GM18499 (cell line): ENCODE results near the gene CAB39.

Experiments
- ATAC-seq: cut with Tn5 transposase; IDR thresholded peaks from one replicate; pipeline ENCODE4 v1.9.1; 2021; ENCODE audit warnings: moderate number of reproducible peaks; ENCODE audit not compliant: insufficient read depth, unreplicated experiment

CAB39 gene

DNA sequence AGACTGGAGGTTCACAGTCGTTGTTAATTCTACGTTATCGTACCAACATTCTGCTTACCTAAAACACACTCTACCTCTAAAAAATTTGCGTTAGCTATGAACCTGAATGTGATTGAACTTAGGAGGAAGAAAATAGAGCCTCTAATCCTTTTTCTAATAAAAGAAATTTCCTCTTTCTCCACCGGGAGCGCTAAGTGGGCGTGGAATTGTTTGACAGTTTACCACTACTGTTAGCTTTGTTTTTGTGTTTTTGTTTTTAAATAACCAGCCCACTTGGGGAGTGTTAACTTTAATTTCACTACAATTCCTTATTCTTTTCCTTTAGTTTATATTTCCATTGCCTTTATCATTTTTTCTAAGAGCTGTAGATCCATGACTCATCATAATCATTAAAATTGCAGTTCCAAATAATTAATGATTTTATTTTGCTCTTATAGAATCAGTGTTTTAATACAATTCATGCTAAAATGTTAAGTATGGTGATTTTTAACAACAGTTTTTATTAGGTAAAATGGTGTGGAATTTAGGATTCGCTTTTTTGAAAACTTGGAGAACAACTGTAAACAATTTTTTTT lies 97.1 kb downstream of the CAB39 start:
- no peak for ATAC-seq

DNA sequence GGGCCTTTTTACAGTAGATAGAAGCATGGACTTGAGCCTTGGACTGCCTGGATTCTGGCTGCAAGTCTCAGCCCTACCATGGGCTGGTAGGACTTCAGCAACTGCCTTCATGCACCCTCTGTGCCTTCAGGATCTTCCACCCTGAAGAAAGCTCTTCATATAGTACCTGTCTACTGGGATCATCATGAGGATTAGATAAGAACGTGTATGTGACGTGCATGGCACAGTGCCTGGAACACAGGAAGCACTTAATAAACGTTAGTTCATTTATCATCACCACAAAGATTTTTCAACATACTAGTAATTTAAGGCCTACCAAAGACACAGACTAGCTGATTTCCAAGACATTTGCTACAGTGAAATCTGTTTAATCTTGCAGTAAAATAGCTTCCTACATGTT lies 98.9 kb downstream of the CAB39 start:
- no peak for ATAC-seq

DNA sequence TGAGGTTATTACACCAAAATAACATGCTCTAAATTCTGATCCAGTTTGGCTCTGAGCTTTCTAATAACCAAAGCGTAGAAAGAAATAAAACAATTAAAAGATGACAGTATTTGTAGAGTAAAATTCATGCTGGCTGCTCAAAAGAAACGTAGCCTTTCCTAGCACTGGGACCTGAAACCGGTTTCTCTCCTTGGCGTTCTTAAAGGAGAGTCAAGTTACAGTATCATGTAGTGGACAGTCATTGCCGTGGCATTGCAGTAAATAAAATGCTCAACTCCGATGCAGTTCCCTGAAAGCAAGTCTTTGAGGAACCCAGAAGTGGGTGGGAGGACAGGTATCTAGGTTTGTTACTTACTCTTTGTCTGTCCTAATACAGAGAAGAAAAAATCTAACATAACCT lies 99.4 kb downstream of the CAB39 start:
- ATAC-seq = no peak

- ATAC-seq = no peak
Observed at GRCh38 chr2:230814616-230815015, 102.0 kb downstream of the CAB39 start.

DNA sequence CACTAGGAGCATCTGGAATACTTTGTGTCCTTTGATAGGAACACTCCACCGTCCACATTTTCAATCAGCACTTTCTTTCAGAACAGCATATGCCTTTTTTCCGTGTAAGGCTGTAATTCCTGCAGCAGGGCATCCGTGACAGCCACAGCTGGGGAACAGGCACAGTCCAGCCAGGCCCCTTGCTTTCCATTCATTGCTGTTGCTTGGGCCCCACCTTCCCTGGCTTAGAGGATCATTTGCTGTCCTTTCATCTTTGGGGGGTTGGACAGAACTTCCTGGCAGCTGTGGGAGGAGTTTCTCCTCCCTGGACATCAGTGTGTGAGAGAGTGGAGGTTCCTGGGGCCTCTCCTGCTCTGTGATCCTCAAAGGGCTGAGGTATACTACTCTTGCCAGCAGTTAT lies 102.4 kb downstream of the CAB39 start:
- ATAC-seq = no peak

- no peak for ATAC-seq
Observed at GRCh38 chr2:230816735-230817134, 104.1 kb downstream of the CAB39 start.

DNA sequence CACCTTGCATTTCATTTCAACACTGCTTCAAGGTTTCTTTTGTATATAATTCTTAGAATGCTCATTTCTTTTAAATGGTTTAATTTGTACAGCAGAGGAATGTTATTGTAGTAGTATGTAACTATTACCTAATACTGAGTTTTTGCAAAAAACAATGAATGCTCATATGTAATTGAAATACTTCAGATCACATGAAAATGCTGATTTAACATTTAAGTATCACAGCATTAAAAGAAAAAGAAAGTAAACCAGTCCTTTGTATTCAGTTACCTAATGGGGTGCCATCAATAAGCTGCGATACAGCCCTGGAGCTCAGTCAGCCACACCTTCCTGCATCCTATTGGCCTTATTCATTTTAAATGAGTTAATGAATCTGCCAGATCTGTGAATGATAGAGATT lies 106.8 kb downstream of the CAB39 start:
- no peak for ATAC-seq

DNA sequence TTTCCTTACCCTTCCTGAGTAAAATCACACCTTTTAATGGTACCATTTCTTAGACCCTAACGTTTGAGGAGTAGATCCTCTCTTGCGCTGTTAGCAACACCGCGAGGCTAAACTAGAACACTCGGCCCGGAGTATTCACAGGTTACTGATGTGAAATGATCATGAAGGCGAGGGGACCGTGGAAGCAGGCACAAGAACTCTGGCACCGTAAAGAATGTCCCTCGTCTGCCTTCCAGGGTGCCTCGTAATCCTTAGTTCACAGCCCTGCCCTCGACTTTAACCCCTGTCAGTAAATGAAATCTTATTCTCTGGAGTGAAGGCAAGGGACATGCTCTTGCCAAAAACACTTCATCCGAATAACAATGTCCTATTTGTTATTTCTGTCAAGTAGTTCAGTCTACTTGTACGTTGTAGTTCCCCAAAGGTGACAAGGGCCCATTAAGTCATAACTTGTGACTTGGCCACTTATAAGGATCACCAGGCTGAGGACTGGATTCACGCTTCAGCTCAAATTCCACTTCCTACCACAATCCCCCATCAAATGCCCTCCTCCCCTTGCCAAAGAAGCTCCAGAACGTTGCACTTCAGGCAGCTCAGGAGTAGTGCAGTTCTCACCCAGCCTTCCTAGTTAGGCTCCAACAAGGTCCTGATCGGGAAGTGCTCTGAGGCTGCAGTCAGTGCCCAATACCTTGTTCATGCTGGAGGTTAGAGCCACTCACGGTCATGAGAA lies 108.8 kb downstream of the CAB39 start:
- ATAC-seq = no peak

DNA sequence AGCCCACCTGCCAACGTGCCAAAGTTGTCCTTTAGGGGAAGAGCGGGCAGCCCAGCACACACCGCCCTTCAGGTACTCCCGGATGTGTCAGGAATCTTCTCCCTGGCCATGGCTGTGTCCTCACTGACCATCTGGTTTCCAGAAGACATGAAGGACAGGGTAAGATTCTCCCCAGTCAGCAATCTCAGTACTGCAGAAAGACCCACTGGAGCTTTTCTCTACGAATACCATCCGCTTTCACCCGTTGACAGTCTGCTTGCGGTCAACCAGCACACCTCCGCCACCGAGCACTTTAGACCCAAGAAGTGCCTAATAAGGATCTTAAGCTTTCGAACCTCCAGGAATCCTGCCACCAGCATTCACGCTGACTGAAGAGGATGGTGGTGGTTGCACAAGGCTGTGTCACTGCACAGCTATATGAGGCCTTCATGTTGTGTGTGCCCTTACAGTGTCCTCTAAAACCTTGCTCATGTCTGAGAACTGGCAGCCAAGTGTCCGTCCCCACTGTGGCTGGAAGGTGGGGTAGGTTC lies 109.4 kb downstream of the CAB39 start:
- no peak for ATAC-seq

DNA sequence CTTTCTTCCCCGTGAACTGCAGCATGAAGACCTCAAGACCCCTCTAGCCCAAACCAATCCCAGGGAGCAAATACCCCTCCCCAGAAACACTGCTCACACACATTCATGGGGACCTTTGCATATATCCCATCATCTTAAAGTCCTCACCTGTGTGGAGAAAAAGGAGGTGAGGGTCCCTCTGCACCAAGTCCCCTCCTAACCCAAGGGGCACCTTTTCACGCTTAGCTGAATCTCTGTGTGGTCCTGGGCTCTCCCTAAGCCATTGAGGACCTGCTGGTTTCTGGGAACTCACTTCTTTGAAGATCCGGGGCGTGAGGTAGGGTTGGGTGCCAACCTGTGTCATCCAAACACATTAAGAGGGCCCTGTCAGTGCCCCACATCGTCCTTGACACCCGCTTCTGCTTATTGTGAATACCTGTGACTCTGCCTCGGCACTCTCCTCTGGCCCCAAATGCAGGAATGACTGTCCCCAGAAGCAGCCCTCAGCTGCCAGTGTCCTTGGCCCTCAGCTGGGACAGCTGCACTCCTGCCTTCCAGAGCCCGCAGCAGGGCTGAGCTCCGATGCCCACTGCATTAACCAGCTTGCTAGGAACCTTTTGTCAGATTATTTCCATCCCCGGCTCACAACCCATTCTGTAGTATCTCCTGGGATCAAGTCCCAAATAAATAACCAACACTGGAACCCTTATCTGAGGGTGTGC lies 110.8 kb downstream of the CAB39 start:
- ATAC-seq = no peak

DNA sequence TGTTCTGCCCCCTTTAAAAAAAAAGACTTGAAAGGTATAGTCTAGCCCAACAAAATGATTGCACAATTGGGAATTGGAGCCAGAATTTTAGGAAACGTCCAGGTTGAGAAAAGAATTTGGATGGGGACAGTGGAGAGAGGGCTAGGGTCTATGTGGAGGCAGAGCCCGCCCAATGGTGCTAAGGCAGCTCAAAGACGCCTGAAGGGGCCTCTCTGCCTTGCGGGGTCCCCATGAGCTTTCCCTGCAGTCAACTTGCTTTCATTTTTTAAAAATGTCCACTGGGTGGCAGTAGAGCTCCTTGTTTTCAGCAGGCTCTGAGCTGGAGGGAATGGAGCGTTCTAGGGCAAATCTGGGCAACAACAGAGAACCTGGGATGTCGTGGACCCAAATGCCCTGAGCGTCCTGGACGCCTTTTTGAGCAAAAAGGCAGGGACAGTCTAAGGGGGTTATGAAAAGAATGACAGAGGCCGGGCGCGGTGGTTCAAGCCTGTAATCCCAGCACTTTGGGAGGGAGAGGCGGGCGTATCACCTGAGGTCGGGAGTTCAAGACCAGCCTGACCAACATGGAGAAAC lies 111.8 kb downstream of the CAB39 start:
- no peak for ATAC-seq

DNA sequence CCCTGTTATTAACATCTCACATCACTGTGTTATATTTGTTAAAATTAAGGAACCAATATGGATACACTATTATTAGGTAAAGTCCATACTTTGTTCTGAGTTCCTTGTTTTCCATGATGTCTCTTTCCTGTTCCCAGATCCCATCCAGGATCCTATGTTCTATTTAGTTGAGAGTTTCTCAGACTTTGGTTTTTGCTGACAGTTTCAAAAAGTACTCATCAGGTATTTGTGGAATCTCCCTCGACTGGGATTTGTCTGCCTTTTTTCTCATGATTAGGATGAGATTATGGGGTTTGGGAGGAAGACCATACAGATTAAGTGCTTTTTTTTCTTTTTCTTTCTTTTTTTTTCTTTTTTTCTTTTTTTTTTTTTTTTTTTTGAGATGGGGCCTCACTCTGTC lies 112.7 kb downstream of the CAB39 start:
- ATAC-seq = no peak

GRCh38 chr2:230827774-230828271 lies 115.2 kb downstream of the CAB39 start:
- ATAC-seq = no peak

GRCh38 chr2:230828272-230828961 lies 115.8 kb downstream of the CAB39 start:
- ATAC-seq = no peak

GRCh38 chr2:230829293-230829692 lies 116.7 kb downstream of the CAB39 start:
- ATAC-seq = no peak

DNA sequence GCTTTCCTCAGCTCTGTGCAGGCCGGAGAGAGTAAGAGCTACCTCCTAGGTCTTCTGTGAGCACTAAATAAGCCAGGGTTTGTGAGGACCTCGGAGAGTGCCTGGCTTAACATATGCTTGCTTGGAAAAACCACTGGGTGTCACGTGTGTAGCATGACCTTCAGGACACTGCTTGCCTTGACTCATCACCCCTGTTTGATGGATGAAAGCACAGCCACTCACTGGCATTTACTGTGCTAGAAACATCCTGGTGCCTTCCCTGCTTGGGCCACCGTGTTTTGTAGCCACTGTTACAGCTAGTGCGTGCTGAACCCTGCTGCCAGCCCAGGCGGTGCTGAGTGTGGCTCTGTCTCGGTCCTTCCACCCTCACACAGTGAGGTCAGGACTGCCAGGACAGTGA lies 117.3 kb downstream of the CAB39 start:
- ATAC-seq = no peak

DNA sequence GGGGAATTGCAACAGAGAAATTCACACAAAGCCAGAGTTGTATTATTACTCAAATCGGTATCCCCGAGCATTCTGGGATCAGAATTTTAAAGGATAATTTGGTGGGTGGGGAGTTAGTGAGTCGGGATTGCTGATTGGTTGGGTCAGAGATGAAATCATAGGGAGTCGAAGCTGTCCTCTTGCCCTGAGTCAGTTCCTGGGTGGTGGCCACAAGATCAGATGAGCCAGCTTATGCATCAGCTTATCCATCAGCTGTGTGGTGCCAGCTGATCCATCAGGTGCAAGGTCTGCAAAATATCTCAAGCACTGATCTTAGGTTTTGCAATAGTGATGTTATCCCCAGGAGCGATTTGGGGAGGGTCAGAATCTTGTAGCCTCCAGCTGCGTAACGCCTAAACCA lies 117.8 kb downstream of the CAB39 start:
- no peak for ATAC-seq

DNA sequence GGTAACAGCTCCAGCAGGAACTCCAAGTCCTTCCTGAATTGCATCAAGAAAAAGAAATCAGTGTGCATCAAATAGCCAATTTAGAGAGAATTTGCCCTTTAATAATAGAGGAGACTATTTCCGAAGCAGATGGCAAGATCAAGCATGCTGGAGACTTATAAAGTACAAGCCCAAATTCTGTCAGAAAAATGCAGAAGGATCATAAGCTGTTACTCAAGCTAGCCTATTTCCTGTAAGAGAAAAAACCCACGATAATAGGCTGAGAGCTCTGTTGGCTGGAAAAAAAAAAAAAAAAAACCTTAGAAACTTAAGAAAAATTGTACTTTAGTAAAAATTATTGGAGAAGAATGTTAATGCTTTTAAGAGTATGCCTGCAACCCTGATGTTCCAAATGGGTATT lies 127.7 kb downstream of the CAB39 start:
- ATAC-seq = no peak

DNA sequence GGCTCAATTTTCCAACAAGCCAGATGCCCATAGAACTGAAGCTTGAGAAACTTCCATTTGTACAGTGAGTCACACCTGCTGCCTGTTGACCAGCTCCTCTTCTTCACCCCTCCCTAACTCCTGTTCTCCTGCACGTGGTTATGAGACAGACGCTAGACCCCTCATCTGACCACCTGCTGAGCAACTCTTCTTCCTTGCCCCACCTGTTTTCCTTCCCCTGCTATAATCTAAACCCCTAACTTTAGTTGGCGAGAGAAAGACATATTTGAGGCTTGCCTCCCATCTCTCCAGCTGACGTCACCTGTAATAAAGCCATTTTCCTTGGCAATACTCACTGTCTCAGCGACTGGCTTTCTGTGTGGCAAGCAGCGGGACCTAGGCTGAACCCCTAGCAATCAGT lies 129.8 kb downstream of the CAB39 start:
- no peak for ATAC-seq

GRCh38 chr2:230843132-230843531 lies 130.5 kb downstream of the CAB39 start:
- ATAC-seq = no peak
